Endothelial cell of umbilical vein (primary cell): ENCODE results near the gene SCGN. TPM values are rescaled to one million over a fixed set of nuclear protein-coding genes. Genes with fewer than 3 reads are reported as not detected.

ENCODE experiments used
- BruUV-seq: library from RNA; stranded (reverse); fragments of 400-500 nt; replicated peaks from 2 replicates; lab custom pipeline; 2021; lab: Mats Ljungman, UMichigan
- CTCF ChIA-PET: fragments of 300-600, 350-600 bp; sonication (Branson Sonifier 250); formaldehyde crosslinking; loops from one replicate; lab custom pipeline; 2021; ENCODE audit warnings: antibody characterized with exemption, inconsistent platforms; lab: Charles Lee
- POLR2A ChIA-PET: fragments of 300-600, 350-600 bp; sonication (Branson Sonifier 250); formaldehyde crosslinking; loops from one replicate; lab custom pipeline; 2021; ENCODE audit warnings: antibody characterized with exemption, inconsistent platforms; lab: Charles Lee
- DNase-seq: peaks from one replicate; pipeline ENCODE4 v3.0.0-alpha.2; 2011; ENCODE audit warnings: low read depth, low spot score
- FAIRE-seq: peaks from 2 replicates; lab custom pipeline; 2011; peaks lifted over from hg19 to GRCh38; lab: Jason Lieb, UNC
- H2AFZ ChIP-seq: 2 replicates; pipeline ENCODE4 v1.6.0; 2012; ENCODE audit warnings: low read depth, low read length, control low read depth, inconsistent platforms
- H3K27ac ChIP-seq: 2 replicates; pipeline ENCODE4 v1.5.1; 2011; ENCODE audit warnings: low read depth, mild to moderate bottlenecking, control low read depth, low read length, moderate library complexity; ENCODE audit not compliant: insufficient read depth
- H3K27me3 ChIP-seq, 2 experiments: 2 replicates each; pipeline versions ENCODE4 v1.6.0 to v1.6.1; 2011; ENCODE audit warnings: low read length in 2 of 2, mixed read lengths in 1 of 2; ENCODE audit not compliant: control insufficient read depth in 2 of 2, insufficient read depth in 2 of 2
- H3K36me3 ChIP-seq, 2 experiments: 2 replicates in 1 of 2; 3 replicates in 1 of 2; pipeline ENCODE4 v1.5.1; 2011; ENCODE audit warnings: low read length in 2 of 2, mild to moderate bottlenecking in 1 of 2, moderate library complexity in 1 of 2; ENCODE audit not compliant: control insufficient read depth in 2 of 2, insufficient read depth in 2 of 2; ENCODE audit errors: extremely low read depth in 1 of 2
- H3K4me1 ChIP-seq: 3 replicates; pipeline ENCODE4 v1.5.1; 2011; ENCODE audit warnings: mild to moderate bottlenecking, low read length; ENCODE audit not compliant: control insufficient read depth, insufficient read depth; ENCODE audit errors: extremely low read depth
- H3K4me2 ChIP-seq: 2 replicates; pipeline ENCODE4 v1.6.1; 2011; ENCODE audit warnings: low read length, control low read depth, mixed read lengths; ENCODE audit not compliant: insufficient read depth
- H3K4me3 ChIP-seq, 3 experiments: fragments of 200-600 bp in 1 of 3; sonication (generic), shearing (Covaris generic) in 1 of 3; replicated peaks in 1 of 3; 2 replicates each; pipeline ENCODE4 v1.5.1; 2011 to 2016; ENCODE audit warnings: control low read depth in 3 of 3, low read length in 3 of 3, mild to moderate bottlenecking in 2 of 3, inconsistent platforms in 1 of 3, low read depth in 1 of 3, moderate library complexity in 1 of 3; ENCODE audit not compliant: insufficient read depth in 1 of 3
- H3K79me2 ChIP-seq: 2 replicates; pipeline ENCODE4 v1.6.0; 2012; ENCODE audit warnings: low read length, inconsistent platforms; ENCODE audit not compliant: control insufficient read depth, insufficient read depth
- H3K9ac ChIP-seq: replicated peaks from 2 replicates; pipeline ENCODE3; 2011; ENCODE audit warnings: low read length, control low read depth; ENCODE audit not compliant: insufficient read depth; ENCODE audit errors: extremely low read depth
- H3K9me1 ChIP-seq: replicated peaks from 3 replicates; pipeline ENCODE4 v1.6.0; 2011; ENCODE audit warnings: mild to moderate bottlenecking, low read length; ENCODE audit not compliant: control insufficient read depth, insufficient read depth; ENCODE audit errors: extremely low read depth
- H3K9me3 ChIP-seq: replicated peaks from 2 replicates; pipeline ENCODE4 v1.5.1; 2012; ENCODE audit warnings: low read length, inconsistent platforms; ENCODE audit not compliant: control insufficient read depth, insufficient read depth
- H4K20me1 ChIP-seq: replicated peaks from 2 replicates; pipeline ENCODE3; 2011; ENCODE audit warnings: mild to moderate bottlenecking, low read length; ENCODE audit not compliant: control insufficient read depth, insufficient read depth; ENCODE audit errors: extremely low read depth
- CTCF ChIP-seq, 2 donors: IDR thresholded peaks; 1 replicate in 1 of 2; 2 replicates in 1 of 2; pipeline ENCODE4 v1.5.1; 2011; ENCODE audit warnings: low read length in 2 of 2, mild to moderate bottlenecking in 2 of 2, moderate library complexity in 2 of 2, control low read depth in 1 of 2, inconsistent platforms in 1 of 2, low read depth in 1 of 2; ENCODE audit not compliant: insufficient read depth in 1 of 2; ENCODE audit errors: extremely low read depth in 1 of 2
- EZH2 ChIP-seq: IDR thresholded peaks from 2 replicates; pipeline ENCODE4 v1.6.1; 2012; ENCODE audit warnings: borderline replicate concordance, low read depth, mild to moderate bottlenecking, moderate library complexity, low read length, inconsistent platforms; ENCODE audit not compliant: severe bottlenecking
- FOS ChIP-seq: IDR thresholded peaks from 2 replicates; pipeline ENCODE4 v1.6.1; 2011; ENCODE audit warnings: mild to moderate bottlenecking, low read length, moderate library complexity, borderline replicate concordance; ENCODE audit not compliant: insufficient read depth
- GATA2 ChIP-seq: IDR thresholded peaks from 2 replicates; pipeline ENCODE4 v1.7.0; 2011; ENCODE audit warnings: low read depth, mild to moderate bottlenecking, moderate library complexity, mixed read lengths, low read length; ENCODE audit not compliant: insufficient read length, insufficient read depth
- JUN ChIP-seq: IDR thresholded peaks from 2 replicates; pipeline ENCODE4 v1.6.1; 2011; ENCODE audit warnings: borderline replicate concordance, low read depth; ENCODE audit not compliant: insufficient read length, insufficient read depth
- MAX ChIP-seq: IDR thresholded peaks from 2 replicates; pipeline ENCODE4 v1.6.1; 2011; ENCODE audit not compliant: insufficient read depth, insufficient read length
- MYC ChIP-seq: IDR thresholded peaks from one replicate; pipeline ENCODE4 v1.6.1; 2011; ENCODE audit warnings: mild to moderate bottlenecking, low read depth, low read length
- POLR2A ChIP-seq: IDR thresholded peaks from 2 replicates; pipeline ENCODE4 v1.6.1; 2012; ENCODE audit warnings: low read depth, mild to moderate bottlenecking, control low read depth, low read length
- POLR2AphosphoS5 ChIP-seq: IDR thresholded peaks from 2 replicates; pipeline ENCODE4 v1.6.1; 2012; ENCODE audit warnings: low read depth, mild to moderate bottlenecking, control low read depth, low read length, moderate library complexity; ENCODE audit not compliant: insufficient read depth
- dilution Hi-C: fragments of 300-500 bp; cut with MboI; formaldehyde crosslinking; loops from one replicate; pipeline ENCODE4 v1.15.0; 2019; ENCODE audit warnings: low sequenced_read_pairs; ENCODE audit not compliant: extremely low pct_ligation_motif_present
- intact Hi-C: fragments of 100-400 bp; cut with micrococcal nuclease; formaldehyde crosslinking; loops from one replicate; pipeline ENCODE4 v1.10.0; 2022
- polyA plus RNA-seq, 4 experiments: library from polyadenylated mRNA; depleted of rRNA in 3 of 4; stranded (reverse) in 3 of 4; unstranded in 1 of 4; fragments of >200 nt; gene quantifications; 2 replicates each; pipeline versions ENCODE4 v1.2.1 to v1.2.3, GENCODE V29; 2011 to 2012; ENCODE audit warnings: missing spikeins in 1 of 4
- total RNA-seq: library from RNA; stranded (reverse); gene quantifications from 2 replicates; pipeline ENCODE4 v1.2.3, GENCODE V29; 2021

SCGN gene
- total and polyA plus RNA-seq, 2 donors (not counting 3 experiments of a cell fraction or from before 2014, with no cell fraction given): not detected

- Histone ChIP-seq H3K9ac (no peak overlapping the region), H2AFZ (no peak overlapping the region), H3K4me3 (no peak overlapping the region), H3K27me3 (peaks cover 0 to 2% of the 10 kb centered on the region in 2 experiments), H3K9me1 (no peaks in the 10 kb centered on the region), H3K9me3 (no peaks in the 10 kb centered on the region), H3K27ac (no peak overlapping the region), H3K4me1 (no peaks in the 10 kb centered on the region), H3K36me3 (no peaks in the 10 kb centered on the region), H3K79me2 (no peaks in the 10 kb centered on the region), H3K4me2 (no peak overlapping the region), H4K20me1 (no peaks in the 10 kb centered on the region)
- FAIRE-seq: no peak
- dilution Hi-C loops (no loop called here), intact Hi-C loops (no loop called here)
- BruUV-seq: no TSS peak
- ChIA-PET CTCF (interaction anchor here (2.9 kb wide), 1 partner anchor 24 kb away, joined by 14 read pairs; no protein-coding TSS in a partner anchor), POLR2A (no interaction called here)
- DNase-seq: no peak
- TF ChIP-seq POLR2AphosphoS5: no peak
Measured at GRCh38 chr6:25694366-25694765, 42.4 kb downstream of the SCGN start.

GRCh38 chr6:25695671-25696070 is 43.7 kb downstream of the SCGN start:
- CTCF ChIA-PET: no interaction called here
- intact Hi-C loops (no loop called here), dilution Hi-C loops (no loop called here)
- no peak for FAIRE-seq
- POLR2A ChIA-PET: no interaction called here
- Histone ChIP-seq H3K4me1 (no peaks in the 10 kb centered on the region), H3K36me3 (no peaks in the 10 kb centered on the region), H3K9me1 (no peaks in the 10 kb centered on the region), H4K20me1 (no peaks in the 10 kb centered on the region), H3K9me3 (no peaks in the 10 kb centered on the region), H3K4me3 (no peak overlapping the region), H3K27me3 (peaks cover 0 to 2% of the 10 kb centered on the region in 2 experiments), H3K79me2 (no peaks in the 10 kb centered on the region), H2AFZ (no peak overlapping the region), H3K9ac (no peak overlapping the region), H3K4me2 (no peak overlapping the region), H3K27ac (no peak overlapping the region)
- no peak for DNase-seq
- no peak for TF ChIP-seq FOS
- no peak for TF ChIP-seq EZH2
- no peak for TF ChIP-seq CTCF (IDR thresholded peaks at IDR 0.05; ENCODE audit: extremely low read depth in 1 of 2, insufficient read depth in 1 of 2, low read depth in 1 of 2, low read length in 2 of 2)
- TF ChIP-seq MAX: no peak
- no peak for TF ChIP-seq GATA2
- no peak for TF ChIP-seq JUN
- TF ChIP-seq POLR2AphosphoS5: no peak
- no peak for TF ChIP-seq MYC
- no peak for TF ChIP-seq POLR2A
- BruUV-seq: no TSS peak
